ENCODE measurements around the gene SPIRE1.

Gene SPIRE1

DNA sequence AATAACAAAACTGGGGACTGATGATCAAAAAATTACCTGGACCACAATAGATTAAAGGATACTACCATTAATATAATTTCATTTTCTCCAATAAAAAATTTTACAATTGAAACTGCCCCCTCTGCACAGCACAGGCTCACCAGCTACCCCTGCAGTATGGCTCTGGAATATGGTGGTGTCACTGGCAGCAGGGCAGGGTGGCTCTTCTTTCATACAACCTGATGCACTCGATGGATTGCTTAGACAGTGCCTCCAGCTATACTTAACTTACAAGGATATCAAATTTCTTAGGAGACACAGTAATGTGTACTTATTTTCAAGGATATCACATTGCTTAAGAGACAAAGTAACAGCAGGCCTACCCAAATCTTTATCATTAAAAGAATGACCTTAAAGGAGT lies 126.2 kb downstream of the SPIRE1 start:
- DNase-seq (ENCODE audit: low read depth): no peak
- H3K4me3 ChIP-seq (ENCODE audit: low read length): no peak overlapping the region
- TF ChIP-seq, protein P1, sequence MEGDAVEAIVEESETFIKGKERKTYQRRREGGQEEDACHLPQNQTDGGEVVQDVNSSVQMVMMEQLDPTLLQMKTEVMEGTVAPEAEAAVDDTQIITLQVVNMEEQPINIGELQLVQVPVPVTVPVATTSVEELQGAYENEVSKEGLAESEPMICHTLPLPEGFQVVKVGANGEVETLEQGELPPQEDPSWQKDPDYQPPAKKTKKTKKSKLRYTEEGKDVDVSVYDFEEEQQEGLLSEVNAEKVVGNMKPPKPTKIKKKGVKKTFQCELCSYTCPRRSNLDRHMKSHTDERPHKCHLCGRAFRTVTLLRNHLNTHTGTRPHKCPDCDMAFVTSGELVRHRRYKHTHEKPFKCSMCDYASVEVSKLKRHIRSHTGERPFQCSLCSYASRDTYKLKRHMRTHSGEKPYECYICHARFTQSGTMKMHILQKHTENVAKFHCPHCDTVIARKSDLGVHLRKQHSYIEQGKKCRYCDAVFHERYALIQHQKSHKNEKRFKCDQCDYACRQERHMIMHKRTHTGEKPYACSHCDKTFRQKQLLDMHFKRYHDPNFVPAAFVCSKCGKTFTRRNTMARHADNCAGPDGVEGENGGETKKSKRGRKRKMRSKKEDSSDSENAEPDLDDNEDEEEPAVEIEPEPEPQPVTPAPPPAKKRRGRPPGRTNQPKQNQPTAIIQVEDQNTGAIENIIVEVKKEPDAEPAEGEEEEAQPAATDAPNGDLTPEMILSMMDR (conservative IDR thresholded peaks at IDR 0.05; ENCODE audit: low read length): no peak

DNA sequence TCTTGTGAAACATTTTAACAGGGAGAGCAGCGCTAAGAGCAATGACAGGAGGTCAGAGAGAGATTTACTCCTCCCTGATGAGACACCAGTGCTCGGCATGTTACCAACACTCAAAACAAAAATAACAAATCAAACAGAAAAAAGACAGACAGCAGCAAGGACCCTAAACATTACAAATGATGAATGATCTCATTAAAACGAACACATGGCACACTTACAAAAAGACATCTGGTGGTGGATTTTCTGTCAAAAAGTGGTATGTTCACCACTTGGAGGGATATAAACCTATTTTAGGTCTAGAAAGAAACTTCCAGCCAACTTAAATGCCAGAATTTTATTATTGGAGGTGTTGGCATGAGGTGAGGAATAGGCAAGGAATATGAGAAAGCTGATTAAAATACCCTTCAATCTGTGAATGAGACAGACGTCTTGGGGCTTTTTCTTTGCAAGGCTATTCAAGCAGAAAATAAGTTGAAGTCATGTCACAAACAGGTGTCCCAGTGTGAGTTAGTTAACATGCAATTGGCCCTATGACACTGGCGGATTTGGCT lies 137.4 kb downstream of the SPIRE1 start:
- TF ChIP-seq, protein P1 (conservative IDR thresholded peaks at IDR 0.05; ENCODE audit: low read length): no peak
- H3K4me3 ChIP-seq (ENCODE audit: low read length): no peak overlapping the region
- peak; percentile 52 for DNase-seq (ENCODE audit: low read depth)

DNA sequence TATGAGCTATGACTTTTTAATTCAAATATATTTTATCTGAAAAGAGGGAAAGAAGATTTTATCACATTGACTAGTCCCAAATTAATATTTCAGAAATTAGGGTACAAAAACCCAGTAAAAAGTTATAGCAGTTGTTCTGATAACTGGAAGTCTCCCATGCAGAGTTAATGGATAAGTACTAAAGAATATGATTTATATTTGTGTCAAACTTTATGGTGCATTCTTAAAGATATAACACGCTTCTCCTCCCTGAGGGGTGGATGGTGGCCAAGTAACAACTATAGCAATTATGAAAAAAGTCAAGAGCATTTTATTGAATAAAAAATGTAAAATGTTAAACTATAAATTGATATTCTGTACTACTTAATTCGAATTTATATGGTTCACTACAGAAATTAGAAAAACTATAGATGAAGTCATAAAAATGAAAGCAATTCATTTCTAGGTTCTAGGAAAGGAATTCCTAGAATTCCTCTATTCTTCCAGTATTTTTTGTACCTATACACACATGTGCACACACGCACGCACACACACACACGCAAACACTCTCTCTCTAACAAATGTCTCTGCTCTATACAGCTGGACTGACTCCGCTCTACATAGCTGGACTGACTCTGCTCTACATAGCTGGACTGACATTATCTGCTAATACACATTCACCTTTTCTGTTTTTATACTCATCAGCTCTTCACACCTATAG lies 138.9 kb downstream of the SPIRE1 start:
- no peak overlapping the region for H3K4me3 ChIP-seq (ENCODE audit: low read length)
- DNase-seq (ENCODE audit: low read depth): no peak
- TF ChIP-seq, protein P1 (conservative IDR thresholded peaks at IDR 0.05; ENCODE audit: low read length): no peak

DNA sequence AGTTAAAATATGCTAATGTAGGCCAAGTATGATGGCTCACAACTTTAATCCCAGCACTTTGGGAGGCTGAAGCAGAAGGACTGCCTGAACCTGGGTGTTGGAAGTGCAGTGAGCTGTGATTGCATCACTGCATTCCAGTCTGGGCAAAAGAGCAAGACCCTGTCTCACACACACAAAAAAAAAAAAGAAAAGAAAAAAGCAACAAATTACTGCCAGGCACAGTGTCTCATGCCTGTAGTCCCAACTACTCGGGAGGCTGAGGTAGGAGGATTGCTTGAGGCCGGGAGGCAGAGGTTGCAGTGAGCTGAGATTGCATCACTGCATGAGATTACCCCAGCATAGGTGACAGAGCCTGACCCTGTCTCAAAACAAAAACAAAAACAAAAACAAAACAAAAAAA lies 139.6 kb downstream of the SPIRE1 start:
- TF ChIP-seq, protein P1 (conservative IDR thresholded peaks at IDR 0.05; ENCODE audit: low read length): no peak
- DNase-seq (ENCODE audit: low read depth): peak; percentile 52
- no peak overlapping the region for H3K4me3 ChIP-seq (ENCODE audit: low read length)

DNA sequence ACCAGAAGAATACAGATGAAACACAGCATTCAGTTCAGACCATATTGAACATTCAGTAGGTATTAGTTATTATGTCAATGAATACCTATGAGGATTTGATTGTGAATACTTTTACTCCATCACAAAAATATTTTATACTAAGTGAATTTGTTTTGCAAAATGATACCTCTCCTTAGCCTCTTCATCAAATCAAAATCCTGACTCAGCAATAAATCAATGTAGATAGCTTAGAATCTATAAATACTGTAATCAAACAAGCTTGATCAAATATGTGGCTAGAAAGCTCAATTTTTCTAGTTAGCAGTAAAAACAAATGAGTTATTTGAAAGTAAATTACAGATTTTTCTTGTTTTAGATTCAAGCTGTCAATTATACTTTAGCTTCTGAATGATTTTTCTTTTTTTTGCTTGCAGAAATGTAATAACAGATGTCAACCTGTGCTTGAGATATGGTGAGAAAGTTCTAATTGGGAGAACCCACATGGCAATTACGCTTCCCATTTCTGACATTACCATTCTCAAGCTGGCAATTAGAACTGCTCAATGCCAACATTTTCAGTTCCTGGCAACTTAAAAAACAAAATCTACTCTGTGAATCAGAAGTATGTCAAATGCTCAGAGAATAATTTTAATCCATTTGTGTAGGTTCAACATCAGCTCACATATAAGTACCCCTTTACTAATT lies 140.6 kb downstream of the SPIRE1 start:
- TF ChIP-seq, protein P1 (conservative IDR thresholded peaks at IDR 0.05; ENCODE audit: low read length): no peak
- no peak for DNase-seq (ENCODE audit: low read depth)
- no peak overlapping the region for H3K4me3 ChIP-seq (ENCODE audit: low read length)

DNA sequence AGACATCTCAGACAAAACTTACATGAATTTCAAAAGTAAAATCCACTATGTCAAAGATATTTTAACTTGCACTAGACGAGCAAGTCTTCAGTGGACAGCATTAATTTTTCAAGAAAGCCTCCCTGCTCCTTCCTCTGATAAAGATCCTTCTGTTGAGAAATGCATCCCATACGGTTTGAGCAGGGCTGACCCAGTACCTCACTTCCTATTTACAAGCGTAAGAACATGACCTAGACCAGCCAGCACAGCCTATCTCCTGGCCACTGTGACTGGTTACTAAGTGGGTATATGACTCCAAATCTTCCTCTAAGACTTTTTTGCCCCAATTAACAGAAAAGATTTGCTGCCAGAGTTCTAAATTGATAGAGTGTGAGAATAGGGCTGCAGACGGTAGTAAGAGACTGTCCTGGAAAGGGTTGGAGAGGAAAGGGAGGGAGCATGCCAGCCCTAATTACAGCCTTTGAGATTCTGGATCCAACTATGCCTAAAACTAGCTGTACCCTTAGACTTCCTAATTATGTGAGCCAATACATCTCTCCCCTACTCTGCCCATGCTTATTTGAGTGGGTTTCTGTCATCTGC lies 141.8 kb downstream of the SPIRE1 start:
- TF ChIP-seq, protein P1 (conservative IDR thresholded peaks at IDR 0.05; ENCODE audit: low read length): no peak
- no peak overlapping the region for H3K4me3 ChIP-seq (ENCODE audit: low read length)
- no peak for DNase-seq (ENCODE audit: low read depth)

Data from AG10803 (cell line).